B cell (primary cell): Measurements from ENCODE around the gene XRCC6. TPM values are rescaled to one million over a fixed set of nuclear protein-coding genes. Genes with fewer than 3 reads are reported as not detected.

Experiments
- ATAC-seq: fragments of 200-7000 bp; cut with Tn5 transposase; one replicate; pipeline ENCODE4 v1.10.0; 2021; ENCODE audit warnings: low read depth, mild to moderate bottlenecking, moderate number of reproducible peaks, moderate library complexity
- CTCF ChIA-PET: fragments of 350-600 bp; sonication (Branson Sonifier 250); formaldehyde crosslinking; loops from one replicate; lab custom pipeline; 2021; ENCODE audit warnings: antibody characterized with exemption, inconsistent platforms; lab: Charles Lee
- POLR2A ChIA-PET: fragments of 350-600 bp; sonication (Branson Sonifier 250); formaldehyde crosslinking; loops from one replicate; lab custom pipeline; 2021; ENCODE audit warnings: antibody characterized with exemption; lab: Charles Lee
- DNase-seq: peaks from one replicate; pipeline ENCODE4 v3.0.0; 2013
- H2AFZ ChIP-seq: 2 replicates; pipeline ENCODE4 v1.6.1; 2012; ENCODE audit warnings: mild to moderate bottlenecking, low read depth, low read length; ENCODE audit not compliant: insufficient read depth, poor library complexity, severe bottlenecking
- H3K27ac ChIP-seq, 2 donors: 1 replicate in 1 of 2; 2 replicates in 1 of 2; pipeline ENCODE4 v1.5.1; 2012 to 2013; ENCODE audit warnings: low read length in 2 of 2, mild to moderate bottlenecking in 2 of 2, moderate library complexity in 1 of 2
- H3K27me3 ChIP-seq, 4 experiments: fragments of 200-600 bp in 1 of 4; sonication (generic) in 1 of 4; replicated peaks in 1 of 4; 1 replicate in 2 of 4; 2 replicates in 2 of 4; pipeline versions ENCODE4 v1.6.1 to v1.7.0; 2013 to 2016; ENCODE audit warnings: low read length in 3 of 4, mild to moderate bottlenecking in 2 of 4, mixed read lengths in 1 of 4, moderate library complexity in 1 of 4; ENCODE audit not compliant: insufficient read depth in 4 of 4, control insufficient read depth in 3 of 4; ENCODE audit errors: control extremely low read depth in 1 of 4
- H3K36me3 ChIP-seq, 2 experiments: replicated peaks in 1 of 2; 1 replicate in 1 of 2; 2 replicates in 1 of 2; pipeline versions ENCODE4 v1.6.1 to v1.7.1; 2013; ENCODE audit warnings: low read length in 1 of 2; ENCODE audit not compliant: insufficient read depth in 2 of 2, control insufficient read depth in 1 of 2; ENCODE audit errors: control extremely low read depth in 1 of 2, extremely low read depth in 1 of 2
- H3K4me1 ChIP-seq, 2 donors: fragments of 200-600 bp in 1 of 2; sonication (generic) in 1 of 2; 1 replicate in 1 of 2; 2 replicates in 1 of 2; pipeline versions ENCODE4 v1.5.1 to v1.6.1; 2013 to 2017; ENCODE audit warnings: low read length in 2 of 2; ENCODE audit not compliant: control insufficient read depth in 2 of 2, insufficient read depth in 2 of 2
- H3K4me2 ChIP-seq: replicated peaks from 2 replicates; pipeline ENCODE3; 2012; ENCODE audit warnings: mild to moderate bottlenecking, low read depth, low read length; ENCODE audit not compliant: poor library complexity, severe bottlenecking
- H3K4me3 ChIP-seq, 5 experiments: fragments of 200-600 bp in 1 of 5; sonication (generic) in 1 of 5; 1 replicate in 3 of 5; 2 replicates in 2 of 5; pipeline versions ENCODE4 v1.5.1 to v1.7.0; 2011 to 2016; ENCODE audit warnings: low read length in 4 of 5, mild to moderate bottlenecking in 4 of 5, low read depth in 2 of 5, control low read depth in 1 of 5, moderate library complexity in 1 of 5; ENCODE audit not compliant: insufficient read depth in 1 of 5; ENCODE audit errors: control extremely low read depth in 1 of 5, extremely low read depth in 1 of 5
- H3K79me2 ChIP-seq: fragments of 200-600 bp; sonication (generic); one replicate; pipeline ENCODE4 v1.6.0; 2016; ENCODE audit warnings: low read length; ENCODE audit not compliant: control insufficient read depth, insufficient read depth
- H3K9ac ChIP-seq: fragments of 200-600 bp; sonication (generic); 2 replicates; pipeline ENCODE4 v1.6.1; 2017; ENCODE audit warnings: mild to moderate bottlenecking, low read length, moderate library complexity
- H3K9me3 ChIP-seq, 3 donors: one replicate each; pipeline versions ENCODE4 v1.6.1 to v1.7.1; 2013; ENCODE audit warnings: low read length in 2 of 3; ENCODE audit not compliant: control insufficient read depth in 2 of 3, insufficient read depth in 1 of 3; ENCODE audit errors: control extremely low read depth in 1 of 3
- H4K20me1 ChIP-seq: 2 replicates; pipeline ENCODE4 v1.6.0; 2012; ENCODE audit warnings: mild to moderate bottlenecking, low read length; ENCODE audit not compliant: insufficient read depth, control insufficient read depth, poor library complexity, severe bottlenecking
- H3K27ac Mint-ChIP-seq: one replicate; pipeline ENCODE4 v1.8.0; 2021; ENCODE audit warnings: mixed read lengths
- H3K27me3 Mint-ChIP-seq: one replicate; pipeline ENCODE4 v1.8.0; 2021; ENCODE audit warnings: mixed read lengths
- H3K4me1 Mint-ChIP-seq: one replicate; pipeline ENCODE4 v1.8.0; 2021; ENCODE audit warnings: mixed read lengths
- H3K4me3 Mint-ChIP-seq: one replicate; pipeline ENCODE4 v1.8.0; 2021; ENCODE audit warnings: mixed read lengths
- H3K9me3 Mint-ChIP-seq: one replicate; pipeline ENCODE4 v1.8.0; 2022; ENCODE audit warnings: mixed read lengths; ENCODE audit not compliant: insufficient read depth
- EZH2 ChIP-seq: IDR thresholded peaks from 2 replicates; pipeline ENCODE4 v1.6.1; 2012; ENCODE audit warnings: borderline replicate concordance, low read depth, mild to moderate bottlenecking, moderate library complexity, low read length; ENCODE audit not compliant: insufficient read depth, poor library complexity, severe bottlenecking
- WGBS: methylation state at CpG from one replicate; pipeline ENCODE4 v1.1.5; 2013; ENCODE audit warnings: missing lambda C conversion rate; ENCODE audit not compliant: insufficient coverage; 5-methylcytosine and 5-hydroxymethylcytosine counted together
- intact Hi-C: fragments of 100-400 bp; cut with micrococcal nuclease; formaldehyde crosslinking; loops from one replicate; pipeline ENCODE4 v1.10.0; 2022
- polyA plus RNA-seq: library from polyadenylated mRNA; depleted of rRNA; stranded (reverse); fragments of >200 nt; gene quantifications from 2 replicates; pipeline ENCODE4 v1.2.3, GENCODE V29; 2012
- total RNA-seq, 2 donors: library from RNA; stranded (reverse); fragments of 120-200 nt in 1 of 2; gene quantifications; 1 replicate in 1 of 2; 2 replicates in 1 of 2; pipeline versions ENCODE4 v1.2.3 to v1.2.4, GENCODE V29; 2013 to 2022
- TF ChIP-seq, protein P1 (sequence below): fragments of 200-600 bp; IDR thresholded peaks from one replicate; pipeline ENCODE4 v1.8.0; 2022; ENCODE audit warnings: antibody characterized with exemption, mild to moderate bottlenecking

XRCC6 gene
- total and polyA plus RNA-seq, 2 donors (not counting 1 experiment from before 2014, with no cell fraction given): 55.4 to 180 TPM

DNA sequence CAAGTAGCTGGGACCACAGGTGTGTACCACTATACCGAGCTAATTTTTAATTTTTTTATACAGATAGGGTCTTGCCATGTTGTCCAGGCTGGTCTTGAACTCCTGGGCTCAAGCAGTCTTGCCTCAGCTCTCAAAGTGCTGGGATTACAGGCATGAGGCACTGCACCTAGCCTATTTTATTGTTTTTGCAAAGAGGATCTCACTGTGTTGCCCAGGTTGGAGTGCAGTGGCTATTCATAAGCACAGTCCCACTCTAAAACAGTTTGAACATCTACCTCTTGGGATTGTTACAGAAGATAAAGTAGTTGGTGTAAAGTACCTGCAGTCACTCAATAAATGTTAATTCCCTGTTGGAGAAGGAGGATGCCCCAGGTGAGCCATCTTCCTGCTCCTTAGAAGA, 29.1 kb downstream of the XRCC6 start:
- WGBS: 100% methylated on average over 1 of the region's 1 CpG
- Histone ChIP-seq H3K9me3 (no peaks in the 10 kb centered on the region), H4K20me1 (peaks cover 32% of the 10 kb centered on the region), H3K4me1 (no peaks in the 10 kb centered on the region), H3K36me3 (peaks cover 18 to 78% of the 10 kb centered on the region in 2 experiments), H3K27ac (no peak overlapping the region), H3K4me2 (no peak overlapping the region), H2AFZ (no peak overlapping the region), H3K79me2 (peaks cover 21% of the 10 kb centered on the region), H3K9ac (no peak overlapping the region), H3K27me3 (no peaks in the 10 kb centered on the region), H3K4me3 (no peak overlapping the region)
- ATAC-seq (no peak), DNase-seq (no peak)
- POLR2A ChIA-PET: no interaction called here
- H3K9me3 Mint-ChIP-seq: no peaks in the 10 kb centered on the region
- intact Hi-C loops: no loop called here
- CTCF ChIA-PET: no interaction called here
- no peak for TF ChIP-seq EZH2
- TF ChIP-seq, protein P1, sequence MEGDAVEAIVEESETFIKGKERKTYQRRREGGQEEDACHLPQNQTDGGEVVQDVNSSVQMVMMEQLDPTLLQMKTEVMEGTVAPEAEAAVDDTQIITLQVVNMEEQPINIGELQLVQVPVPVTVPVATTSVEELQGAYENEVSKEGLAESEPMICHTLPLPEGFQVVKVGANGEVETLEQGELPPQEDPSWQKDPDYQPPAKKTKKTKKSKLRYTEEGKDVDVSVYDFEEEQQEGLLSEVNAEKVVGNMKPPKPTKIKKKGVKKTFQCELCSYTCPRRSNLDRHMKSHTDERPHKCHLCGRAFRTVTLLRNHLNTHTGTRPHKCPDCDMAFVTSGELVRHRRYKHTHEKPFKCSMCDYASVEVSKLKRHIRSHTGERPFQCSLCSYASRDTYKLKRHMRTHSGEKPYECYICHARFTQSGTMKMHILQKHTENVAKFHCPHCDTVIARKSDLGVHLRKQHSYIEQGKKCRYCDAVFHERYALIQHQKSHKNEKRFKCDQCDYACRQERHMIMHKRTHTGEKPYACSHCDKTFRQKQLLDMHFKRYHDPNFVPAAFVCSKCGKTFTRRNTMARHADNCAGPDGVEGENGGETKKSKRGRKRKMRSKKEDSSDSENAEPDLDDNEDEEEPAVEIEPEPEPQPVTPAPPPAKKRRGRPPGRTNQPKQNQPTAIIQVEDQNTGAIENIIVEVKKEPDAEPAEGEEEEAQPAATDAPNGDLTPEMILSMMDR: no peak
- no peak overlapping the region for H3K27ac Mint-ChIP-seq
- H3K27me3 Mint-ChIP-seq: no peaks in the 10 kb centered on the region
- H3K4me1 Mint-ChIP-seq: peaks cover 5% of the 10 kb centered on the region
- no peak overlapping the region for H3K4me3 Mint-ChIP-seq

DNA sequence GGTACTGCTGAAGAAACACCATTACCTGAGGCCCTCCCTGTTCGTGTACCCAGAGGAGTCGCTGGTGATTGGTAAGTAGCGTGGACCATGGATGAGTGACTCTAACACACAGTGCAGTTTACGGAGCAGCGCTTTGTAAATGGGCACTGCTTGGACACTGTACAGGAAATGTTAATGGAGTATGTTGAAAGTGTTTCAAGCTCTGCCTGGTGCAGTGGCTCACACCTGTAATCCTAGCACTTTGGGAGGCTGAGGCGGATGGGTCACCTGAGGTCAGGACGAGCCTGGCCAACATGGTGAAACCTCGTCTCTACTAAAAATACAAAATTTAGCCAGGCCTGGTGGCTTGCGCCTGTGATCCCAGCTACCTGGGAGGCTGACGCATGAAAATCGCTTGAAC, 29.7 kb downstream of the XRCC6 start:
- TF ChIP-seq, protein P1: no peak
- TF ChIP-seq EZH2: no peak
- no peak overlapping the region for H3K4me3 Mint-ChIP-seq
- Histone ChIP-seq H3K4me2 (no peak overlapping the region), H3K36me3 (peaks cover 18 to 80% of the 10 kb centered on the region in 2 experiments), H3K4me1 (no peaks in the 10 kb centered on the region), H3K27ac (no peak overlapping the region), H3K27me3 (no peaks in the 10 kb centered on the region), H3K4me3 (no peak overlapping the region), H2AFZ (no peak overlapping the region), H3K79me2 (peaks cover 15% of the 10 kb centered on the region), H3K9me3 (no peaks in the 10 kb centered on the region), H4K20me1 (peaks cover 32% of the 10 kb centered on the region), H3K9ac (no peak overlapping the region)
- ChIA-PET CTCF (no interaction called here), POLR2A (no interaction called here)
- intact Hi-C loops: no loop called here
- ATAC-seq (no peak), DNase-seq (no peak)
- H3K4me1 Mint-ChIP-seq: peaks cover 5% of the 10 kb centered on the region
- no peaks in the 10 kb centered on the region for H3K9me3 Mint-ChIP-seq
- no peaks in the 10 kb centered on the region for H3K27me3 Mint-ChIP-seq
- 100% methylated on average over 6 of the region's 11 CpGs for WGBS
- no peak overlapping the region for H3K27ac Mint-ChIP-seq
